Measurements from ENCODE around the gene TMBIM4.

- TF ChIP-seq ZFX (IDR thresholded peaks at IDR 0.05) (no peak), EZH2 (IDR thresholded peaks at IDR 0.05) (no peak), CTCF (IDR thresholded peaks at IDR 0.05 in 2 of 3, conservative IDR thresholded peaks at IDR 0.05 in 1 of 3; ENCODE audit: borderline replicate concordance in 1 of 3, insufficient read depth in 1 of 3, low read depth in 2 of 3, low read length in 2 of 3) (peak; percentile 66 to 92 (median 81)), EZH2phosphoT487 (IDR thresholded peaks at IDR 0.05; ENCODE audit: borderline replicate concordance) (no peak), POLR2A (IDR thresholded peaks at IDR 0.05; ENCODE audit: borderline replicate concordance, extremely low read depth, insufficient read depth, insufficient read length) (no peak), REST (IDR thresholded peaks at IDR 0.05; ENCODE audit: low read depth) (no peak), SP1 (IDR thresholded peaks at IDR 0.05; ENCODE audit: low read depth) (0 out of 2 replicates have a peak, but pooled peaks have one; percentile 6), FOSL1 (IDR thresholded peaks at IDR 0.05; ENCODE audit: low read depth) (no peak), POLR2AphosphoS5 (IDR thresholded peaks at IDR 0.05; ENCODE audit: low read depth, low read length) (no peak), ZNF274 (IDR thresholded peaks at IDR 0.05; ENCODE audit: low read depth, low read length) (no peak), JUND (IDR thresholded peaks at IDR 0.05) (no peak), RAD21 (IDR thresholded peaks at IDR 0.05; ENCODE audit: low read depth) (peak; percentile 79), ATF3 (IDR thresholded peaks at IDR 0.05) (no peak)
These were observed 24.7 kb downstream of the TMBIM4 start for GRCh38 chr12:66144791-66145754.
